Anterior cingulate cortex (tissue), 58 donors: ENCODE results near the gene RSPH1.

Experiments used
- DNase-seq, 58 donors: peaks; one replicate each; lab custom pipeline; 2025; lab: John Stamatoyannopoulos, UW

RSPH1 gene

DNA sequence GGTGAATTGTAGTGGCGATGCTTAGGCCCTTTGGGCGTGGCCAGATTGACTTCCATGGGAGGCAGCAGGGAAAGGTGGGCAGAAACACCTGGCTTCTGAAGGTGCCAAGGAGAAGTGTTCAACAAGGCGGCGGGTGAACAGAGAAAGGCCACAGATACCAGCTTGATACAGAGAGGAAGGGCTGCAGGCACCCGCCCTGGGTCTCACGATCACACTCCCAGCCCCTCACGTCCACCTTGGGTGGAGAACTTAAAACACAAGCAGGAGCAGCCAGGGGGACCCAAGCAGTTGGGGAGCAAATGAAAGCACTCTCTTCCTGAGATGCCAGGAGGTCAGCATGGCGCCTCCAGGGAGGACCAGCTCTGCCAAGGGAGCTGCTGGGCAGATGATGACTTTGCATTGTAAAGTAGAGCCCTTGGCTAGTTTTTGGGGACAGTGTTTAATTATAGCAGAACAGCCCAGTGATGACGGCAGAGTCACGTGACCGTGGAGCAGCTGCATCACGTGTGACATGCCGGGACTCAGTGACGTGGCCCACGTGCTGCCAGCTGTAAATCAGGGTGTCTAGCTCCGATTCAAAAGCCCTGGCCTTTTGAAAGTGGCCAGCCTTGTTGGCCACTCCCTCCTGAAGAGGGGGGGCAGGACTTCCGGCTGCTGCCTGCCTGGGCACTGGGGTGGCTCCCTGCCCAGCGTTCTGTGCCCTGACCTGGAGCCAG, 36.6 kb upstream of the RSPH1 start:
- peak in 53 of 58 donors; percentile 22 to 91 (median 70) for DNase-seq

DNA sequence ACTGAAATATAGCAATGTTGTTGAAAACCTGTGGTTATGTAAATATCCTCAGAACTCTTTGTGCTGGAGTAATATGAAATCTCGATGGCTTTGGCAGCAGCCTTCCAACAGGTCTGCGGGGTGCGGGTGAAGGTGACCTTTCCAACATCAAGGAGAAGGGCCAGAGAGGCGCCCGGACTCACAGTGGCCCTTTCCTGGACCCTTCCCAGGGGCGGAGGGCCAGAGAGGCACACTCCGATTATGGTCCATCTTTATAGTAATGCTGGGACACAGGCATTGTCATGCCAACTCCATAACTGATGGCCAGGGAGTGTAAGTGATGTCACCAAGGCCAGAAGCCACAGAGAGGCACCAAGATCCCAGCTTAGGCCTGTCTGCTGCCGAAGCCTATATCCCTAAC, 35.7 kb upstream of the RSPH1 start:
- DNase-seq, result no peak

DNA sequence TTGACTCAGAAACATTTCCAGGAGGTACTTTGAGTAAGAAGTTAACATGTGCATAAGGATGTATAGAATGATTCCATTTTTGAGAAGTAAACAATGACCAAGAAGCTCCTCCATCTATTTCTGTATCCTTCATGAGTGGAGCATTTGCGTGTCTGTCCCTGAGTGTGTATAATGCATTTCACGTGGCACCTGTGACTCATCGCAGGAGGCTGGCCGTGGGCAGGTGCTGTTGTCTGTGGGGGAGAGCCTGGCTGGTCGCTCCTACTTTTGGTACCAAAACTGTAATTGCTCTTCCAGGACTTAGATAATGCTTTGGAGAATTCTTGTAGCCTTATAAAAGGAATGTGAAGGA, 34.1 kb upstream of the RSPH1 start:
- peak in 17 of 58 donors; percentile 22 to 73 (median 47) for DNase-seq

- DNase-seq, result no peak
Measured at GRCh38 chr21:42527489-42528158, 31.6 kb upstream of the RSPH1 start.

DNA sequence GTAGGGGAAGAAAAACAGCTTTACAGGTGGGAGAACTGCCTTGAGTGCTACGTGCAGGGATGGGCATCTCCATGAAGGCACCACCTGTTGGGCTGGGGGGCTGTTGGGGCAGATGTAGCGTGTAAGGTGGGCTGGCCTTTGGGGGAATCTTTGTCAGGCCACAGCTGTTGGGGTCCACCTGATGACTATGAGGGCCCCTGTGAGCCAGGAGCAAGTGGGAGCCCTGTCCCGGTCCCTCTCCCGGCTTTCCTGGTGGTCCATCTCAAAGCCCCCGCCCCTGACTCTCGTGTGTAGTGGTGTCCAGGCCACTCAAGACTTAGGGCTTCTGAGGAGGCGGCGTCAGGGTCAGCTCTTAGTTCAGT, 31.1 kb upstream of the RSPH1 start:
- DNase-seq, result no peak

GRCh38 chr21:42526379-42526727, 30.3 kb upstream of the RSPH1 start:
- peak in 1 of 58 donors; percentile 28 for DNase-seq

DNA sequence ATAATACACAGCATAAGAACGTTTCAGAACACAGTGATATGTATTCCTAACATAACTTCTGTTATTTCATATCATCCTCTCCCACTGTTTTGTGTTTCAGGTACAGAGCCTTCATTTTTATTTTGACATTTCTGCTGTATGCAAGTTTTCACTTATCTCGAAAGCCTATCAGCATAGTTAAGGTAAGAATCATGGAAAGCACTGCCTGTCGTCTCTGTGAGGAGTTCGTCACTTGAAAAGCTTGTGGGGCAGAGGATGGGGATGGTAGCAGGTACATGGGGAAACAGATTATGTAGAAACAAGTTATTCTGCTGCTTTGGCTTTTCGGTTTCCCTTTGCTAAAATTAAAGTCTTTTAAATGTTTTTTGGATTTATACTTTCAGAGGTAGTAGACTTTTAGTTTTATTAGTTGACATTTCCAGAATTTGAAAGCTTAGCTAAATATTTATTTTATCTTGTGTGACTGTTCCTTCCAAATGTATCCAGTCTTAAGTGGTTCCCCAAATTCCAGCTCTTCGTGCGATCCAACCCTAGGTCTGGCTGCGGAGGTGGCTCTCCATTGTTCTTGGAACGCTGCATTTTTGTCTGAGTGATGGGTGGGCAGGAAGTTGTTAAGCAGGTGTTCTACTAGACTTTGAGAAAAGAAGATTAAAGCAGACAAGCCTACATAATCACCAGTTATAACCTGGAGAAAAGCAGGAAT, 29.8 kb upstream of the RSPH1 start:
- no peak for DNase-seq

GRCh38 chr21:42525029-42525581, 29.1 kb upstream of the RSPH1 start:
- peak in 1 of 58 donors; percentile 34 for DNase-seq

- DNase-seq, result peak in 5 of 58 donors; percentile 23 to 60 (median 44)
Measured at GRCh38 chr21:42524341-42525028, 28.5 kb upstream of the RSPH1 start.

DNA sequence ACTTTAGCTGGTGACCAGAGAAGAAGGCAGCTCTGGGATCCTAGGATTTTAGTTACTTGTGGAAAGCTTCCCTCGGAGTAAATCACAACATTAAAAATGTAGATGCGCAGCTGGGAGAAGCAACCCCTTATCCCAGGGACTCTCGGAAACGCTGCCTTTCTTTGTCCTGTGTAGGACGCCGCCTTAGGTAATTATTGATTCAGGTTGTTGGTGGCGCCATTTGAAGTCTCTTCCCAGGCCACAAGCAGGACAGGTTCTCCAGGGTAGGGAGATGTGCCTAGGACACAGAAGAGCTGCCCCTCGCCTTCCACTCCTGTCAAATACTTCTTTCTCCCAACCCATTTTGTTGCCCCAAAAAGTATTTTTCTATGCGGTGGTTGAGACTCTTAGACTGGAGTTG, 27.9 kb upstream of the RSPH1 start:
- no peak for DNase-seq

GRCh38 chr21:42523211-42523610, 27.2 kb upstream of the RSPH1 start:
- no peak for DNase-seq

- DNase-seq, result no peak
Measured at GRCh38 chr21:42522771-42523170, 26.7 kb upstream of the RSPH1 start.

- no peak for DNase-seq
Measured at GRCh38 chr21:42522271-42522670, 26.2 kb upstream of the RSPH1 start.

GRCh38 chr21:42521805-42522204, 25.8 kb upstream of the RSPH1 start:
- no peak for DNase-seq

DNA sequence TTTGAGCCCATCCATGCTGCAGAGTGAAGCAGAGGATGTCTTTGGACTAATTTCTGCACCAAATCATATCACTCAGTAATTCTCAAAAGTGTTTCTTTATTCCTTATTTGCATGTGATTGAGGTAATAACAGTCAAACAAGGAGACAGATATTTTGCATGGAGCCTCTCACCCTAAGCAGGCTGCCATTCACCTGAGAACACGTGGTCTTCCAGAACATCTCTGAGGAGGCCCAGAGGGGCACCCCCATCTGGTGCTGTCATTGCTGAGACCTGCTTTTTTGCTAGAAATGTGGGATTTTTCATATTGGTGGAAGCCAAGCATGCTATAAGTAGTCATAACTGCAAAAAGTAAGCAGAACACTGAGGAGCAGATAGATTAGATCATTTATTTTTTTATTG, 25.4 kb upstream of the RSPH1 start:
- no peak for DNase-seq

DNA sequence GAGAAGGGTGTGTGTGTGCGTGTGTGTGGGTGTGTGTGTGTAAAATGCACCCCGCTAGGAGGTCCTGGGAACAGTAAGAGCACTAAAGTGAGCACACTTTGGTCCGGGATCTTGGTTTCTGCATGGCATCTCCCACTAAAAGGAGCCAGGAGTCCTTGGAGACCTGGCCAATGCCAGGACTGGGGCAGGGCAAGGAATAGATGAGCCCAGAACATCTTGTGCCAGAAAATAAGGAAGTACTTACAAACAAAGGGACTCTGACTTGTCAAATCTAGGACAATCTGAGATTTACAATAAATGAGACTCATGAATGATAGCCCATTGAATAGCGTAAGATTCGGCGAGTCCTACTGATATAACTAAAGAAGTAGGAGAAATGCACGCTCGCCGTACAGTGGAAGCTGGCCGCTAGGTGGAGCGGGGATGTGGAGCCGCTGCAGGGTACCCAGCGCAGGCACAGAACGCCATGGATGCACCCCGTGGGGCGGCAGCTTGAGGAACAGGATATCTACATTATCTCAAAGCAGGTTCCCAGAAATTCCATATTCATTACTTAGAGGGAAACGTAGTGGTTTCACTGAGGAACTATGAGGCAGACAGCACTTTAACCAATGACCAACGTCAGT, 24.7 kb upstream of the RSPH1 start:
- no peak for DNase-seq

GRCh38 chr21:42518626-42519025, 22.6 kb upstream of the RSPH1 start:
- no peak for DNase-seq

- DNase-seq, result no peak
Measured at GRCh38 chr21:42518215-42518614, 22.2 kb upstream of the RSPH1 start.

- DNase-seq, result no peak
Measured at GRCh38 chr21:42515708-42516502, 19.9 kb upstream of the RSPH1 start.

GRCh38 chr21:42514883-42515228, 18.8 kb upstream of the RSPH1 start:
- no peak for DNase-seq
